Neuron (in vitro differentiated cells): ENCODE results near the gene ZNF578.
"Not testable (repeated sequence)": the region's sequence is repeated elsewhere in the genome, so short reads cannot be mapped to it uniquely, and the experiment has no call there.

Source experiments
- H2AFZ ChIP-seq: one replicate; pipeline ENCODE4 v1.6.1; 2013; ENCODE audit warnings: low read depth, mild to moderate bottlenecking, inconsistent platforms, low read length, moderate library complexity
- H3K27me3 ChIP-seq: one replicate; pipeline ENCODE4 v1.6.1; 2013; ENCODE audit warnings: low read length; ENCODE audit not compliant: insufficient read depth
- H3K36me3 ChIP-seq: one replicate; pipeline ENCODE4 v1.6.1; 2013; ENCODE audit warnings: low read length; ENCODE audit not compliant: insufficient read depth
- H3K4me1 ChIP-seq: one replicate; pipeline ENCODE4 v1.6.1; 2013; ENCODE audit warnings: low read length; ENCODE audit not compliant: insufficient read depth
- H3K4me3 ChIP-seq: 2 replicates; pipeline ENCODE4 v1.5.1; 2013; ENCODE audit warnings: mild to moderate bottlenecking, low read length, moderate library complexity
- H3K9me3 ChIP-seq: one replicate; pipeline ENCODE4 v1.6.1; 2013; ENCODE audit warnings: low read length

The ZNF578 gene

DNA sequence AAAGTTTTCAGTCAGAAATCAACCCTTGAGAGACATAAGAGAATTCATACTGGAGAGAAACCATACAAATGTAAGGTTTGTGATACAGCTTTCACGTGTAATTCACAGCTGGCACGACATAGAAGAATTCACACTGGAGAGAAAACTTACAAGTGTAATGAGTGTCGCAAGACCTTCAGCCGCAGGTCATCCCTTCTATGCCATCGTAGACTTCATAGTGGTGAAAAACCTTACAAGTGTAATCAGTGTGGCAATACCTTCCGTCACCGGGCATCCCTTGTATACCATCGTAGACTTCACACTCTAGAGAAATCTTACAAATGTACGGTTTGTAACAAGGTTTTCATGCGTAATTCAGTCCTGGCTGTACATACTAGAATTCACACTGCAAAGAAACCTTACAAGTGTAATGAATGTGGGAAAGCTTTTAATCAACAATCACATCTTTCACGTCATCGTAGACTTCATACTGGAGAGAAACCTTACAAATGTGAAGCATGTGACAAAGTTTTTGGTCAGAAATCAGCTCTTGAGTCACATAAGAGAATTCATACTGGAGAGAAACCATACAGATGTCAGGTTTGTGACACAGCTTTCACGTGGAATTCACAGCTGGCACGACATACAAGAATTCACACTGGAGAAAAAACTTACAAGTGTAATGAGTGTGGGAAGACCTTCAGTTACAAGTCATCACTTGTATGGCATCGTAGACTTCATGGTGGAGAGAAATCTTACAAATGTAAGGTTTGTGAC, 101.0 kb downstream of the ZNF578 start:
- peaks cover 57% of the 10 kb centered on the region for H3K9me3 ChIP-seq
- H3K36me3 ChIP-seq = peaks cover 64% of the 10 kb centered on the region
- H3K4me3 ChIP-seq = no peak overlapping the region
- H3K27me3 ChIP-seq = no peaks in the 10 kb centered on the region
- no peaks in the 10 kb centered on the region for H3K4me1 ChIP-seq
- no peak overlapping the region for H2AFZ ChIP-seq

DNA sequence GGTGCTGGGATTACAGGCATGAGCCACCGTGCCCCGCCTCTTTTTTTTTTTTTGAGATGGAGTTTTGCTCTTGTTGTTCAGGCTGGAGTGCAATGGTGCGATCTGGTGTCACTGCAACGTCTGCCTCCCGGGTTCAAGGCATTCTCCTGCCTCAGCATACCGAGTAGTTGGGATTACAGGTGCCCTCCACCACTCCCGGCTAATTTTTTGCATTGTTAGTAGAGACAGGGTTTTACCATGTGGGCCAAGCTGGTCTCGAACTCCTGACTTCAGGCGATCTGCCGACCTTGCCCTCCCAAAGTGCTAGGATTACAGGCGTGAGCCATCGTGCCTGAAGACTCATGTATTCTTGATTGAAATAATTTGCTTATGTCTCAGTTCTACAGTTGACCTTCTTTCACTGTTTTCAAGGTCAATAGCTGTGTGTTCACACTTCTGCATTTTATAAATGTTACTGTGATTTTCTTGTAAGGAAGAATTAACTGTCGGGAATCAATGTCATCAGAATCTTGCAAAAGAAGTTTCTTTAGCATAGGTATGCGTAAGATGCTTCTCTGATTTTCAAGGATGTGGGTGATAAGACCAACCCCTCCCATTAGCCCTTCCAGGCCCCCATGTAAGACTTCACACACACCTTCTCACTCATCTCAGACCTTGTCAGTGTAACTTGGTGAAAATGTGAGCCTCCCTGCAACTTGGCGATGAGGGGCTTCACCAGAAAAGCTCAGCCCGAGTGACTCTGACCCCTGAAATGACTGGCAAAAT, 104.1 kb downstream of the ZNF578 start:
- no peak overlapping the region for H3K4me3 ChIP-seq
- no peak overlapping the region for H2AFZ ChIP-seq
- H3K9me3 ChIP-seq = peaks cover 62% of the 10 kb centered on the region
- H3K36me3 ChIP-seq = peaks cover 60% of the 10 kb centered on the region
- H3K4me1 ChIP-seq = no peaks in the 10 kb centered on the region
- H3K27me3 ChIP-seq = no peaks in the 10 kb centered on the region

DNA sequence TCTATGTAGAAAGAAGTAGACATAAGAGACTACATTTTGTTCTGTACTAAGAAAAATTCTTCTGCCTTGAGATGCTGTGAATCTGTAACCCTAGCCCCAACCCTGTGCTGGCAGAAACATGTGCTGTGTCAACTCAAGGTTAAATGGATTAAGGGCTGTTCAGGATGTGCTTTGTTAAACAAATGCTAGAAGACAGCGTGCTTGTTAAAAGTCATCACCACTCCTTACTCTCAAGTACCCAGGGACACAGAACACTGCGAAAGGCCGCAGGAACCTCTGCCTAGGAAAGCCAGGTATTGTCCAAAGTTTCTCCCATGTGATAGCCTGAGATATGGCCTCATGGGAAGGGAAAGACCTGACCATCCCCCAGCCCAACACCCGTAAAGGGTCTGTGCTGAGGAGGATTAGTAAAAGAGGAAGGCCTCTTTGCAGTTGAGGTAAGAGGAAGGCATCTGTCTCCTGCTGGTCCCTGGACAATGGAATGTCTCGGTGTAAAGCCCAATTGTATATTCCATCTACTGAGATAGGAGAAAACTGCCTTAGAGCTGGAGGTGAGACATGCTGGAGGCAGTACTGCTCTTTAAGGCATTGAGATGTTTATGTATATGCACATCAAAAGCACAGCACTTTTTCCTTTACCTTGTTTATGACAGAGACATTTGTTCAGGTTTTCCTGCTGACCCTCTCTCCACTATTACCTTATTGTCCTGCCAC, 105.5 kb downstream of the ZNF578 start:
- H3K27me3 ChIP-seq, H3K4me3 ChIP-seq, H3K4me1 ChIP-seq, H2AFZ ChIP-seq: not testable (repeated sequence)
- Histone ChIP-seq H3K36me3 (peaks cover 53% of the 10 kb centered on the region), H3K9me3 (peaks cover 60% of the 10 kb centered on the region)

DNA sequence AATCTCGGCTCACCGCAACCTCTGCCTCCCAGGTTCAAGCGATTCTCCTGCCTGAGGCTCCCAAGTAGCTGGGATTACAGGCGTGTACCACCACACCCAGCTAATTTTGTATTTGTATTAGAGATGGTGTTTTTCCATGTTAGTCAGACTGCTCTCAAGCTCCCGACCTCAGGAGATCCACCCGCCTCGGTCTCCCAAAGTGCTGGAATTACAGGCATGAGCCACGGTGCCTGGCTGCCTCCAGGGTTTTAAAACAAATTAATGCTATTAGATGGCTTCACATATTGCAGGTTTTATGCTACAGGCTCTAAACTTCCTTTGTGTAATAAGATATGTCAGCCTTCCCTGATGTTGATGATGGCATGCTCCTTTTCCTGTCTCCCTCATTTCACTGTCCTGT, 108.3 kb downstream of the ZNF578 start:
- not testable (repeated sequence) for H3K4me1 ChIP-seq, H2AFZ ChIP-seq, H3K27me3 ChIP-seq, H3K4me3 ChIP-seq
- Histone ChIP-seq H3K9me3 (peaks cover 49% of the 10 kb centered on the region), H3K36me3 (peaks cover 33% of the 10 kb centered on the region)
